GM18858 (cell line): ENCODE measurements around the gene MRPS24.

Experiments used
- ATAC-seq: cut with Tn5 transposase; IDR thresholded peaks from one replicate; pipeline ENCODE4 v1.9.1; 2021; ENCODE audit not compliant: unreplicated experiment

Gene MRPS24

DNA sequence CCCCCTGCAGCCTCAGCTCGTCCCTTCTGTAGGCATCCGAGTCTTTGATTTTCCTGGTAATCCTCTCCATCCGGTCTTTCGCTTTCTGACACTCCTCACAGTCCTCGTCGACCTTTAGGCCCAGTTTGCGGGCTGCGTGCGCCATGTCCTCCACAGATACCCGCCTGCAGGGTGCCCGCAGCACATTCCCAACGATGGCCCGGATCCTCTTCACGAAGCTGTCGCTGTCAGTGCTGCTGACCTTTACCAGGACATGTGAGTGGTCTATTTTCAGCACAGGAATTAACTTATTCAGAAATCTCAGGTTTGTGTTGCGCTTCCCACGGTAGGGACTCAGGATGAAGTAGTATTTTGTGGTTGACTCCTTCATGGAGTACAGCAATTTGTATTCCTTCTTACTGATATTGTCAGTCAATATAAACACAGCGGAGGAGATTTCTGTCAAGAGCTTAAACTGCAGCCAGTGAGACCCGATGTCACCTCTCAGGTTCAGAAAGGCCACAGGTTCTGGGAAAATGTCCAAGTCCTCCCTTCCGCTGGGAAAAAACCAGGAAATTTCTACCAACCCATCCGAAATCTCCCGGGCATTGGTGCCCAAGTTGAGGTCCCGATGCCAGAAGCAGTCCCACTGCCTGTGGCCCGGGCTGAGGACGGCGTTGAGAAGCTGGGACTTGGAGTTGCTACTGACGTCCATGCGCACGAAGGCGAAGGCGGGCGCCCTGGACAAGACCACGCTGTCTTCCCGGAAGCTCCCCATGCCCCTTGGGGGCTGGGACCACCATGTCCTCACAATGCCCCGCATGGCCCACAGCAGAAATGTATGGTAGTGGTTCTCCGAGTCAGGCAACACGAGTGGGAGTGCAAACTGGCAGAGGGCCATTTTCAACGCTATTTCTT lies 8.9 kb upstream of the MRPS24 start:
- no peak for ATAC-seq

- no peak for ATAC-seq
These were observed 7.8 kb upstream of the MRPS24 start for GRCh38 chr7:43876976-43877745.

DNA sequence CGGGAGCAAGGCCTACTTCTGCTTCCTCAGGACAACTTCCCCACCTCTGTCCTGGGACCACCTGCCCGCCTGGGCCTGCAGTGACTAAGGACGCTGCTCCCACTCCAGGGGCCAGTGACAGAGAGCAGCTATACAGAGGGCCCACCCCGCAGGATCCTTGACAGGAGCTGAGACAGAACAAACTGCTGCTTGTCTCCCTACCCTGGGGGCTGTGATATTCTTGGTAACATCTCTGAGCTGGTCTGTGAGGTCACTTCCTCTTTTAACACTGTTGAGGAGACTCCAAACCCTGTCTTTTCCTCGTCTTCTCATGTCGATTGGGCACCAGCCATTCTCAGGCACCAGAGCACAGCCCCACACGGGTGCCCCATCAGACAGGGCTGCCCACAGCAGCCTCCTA lies 6.9 kb upstream of the MRPS24 start:
- no peak for ATAC-seq

GRCh38 chr7:43873300-43873699 lies 4.0 kb upstream of the MRPS24 start:
- no peak for ATAC-seq

DNA sequence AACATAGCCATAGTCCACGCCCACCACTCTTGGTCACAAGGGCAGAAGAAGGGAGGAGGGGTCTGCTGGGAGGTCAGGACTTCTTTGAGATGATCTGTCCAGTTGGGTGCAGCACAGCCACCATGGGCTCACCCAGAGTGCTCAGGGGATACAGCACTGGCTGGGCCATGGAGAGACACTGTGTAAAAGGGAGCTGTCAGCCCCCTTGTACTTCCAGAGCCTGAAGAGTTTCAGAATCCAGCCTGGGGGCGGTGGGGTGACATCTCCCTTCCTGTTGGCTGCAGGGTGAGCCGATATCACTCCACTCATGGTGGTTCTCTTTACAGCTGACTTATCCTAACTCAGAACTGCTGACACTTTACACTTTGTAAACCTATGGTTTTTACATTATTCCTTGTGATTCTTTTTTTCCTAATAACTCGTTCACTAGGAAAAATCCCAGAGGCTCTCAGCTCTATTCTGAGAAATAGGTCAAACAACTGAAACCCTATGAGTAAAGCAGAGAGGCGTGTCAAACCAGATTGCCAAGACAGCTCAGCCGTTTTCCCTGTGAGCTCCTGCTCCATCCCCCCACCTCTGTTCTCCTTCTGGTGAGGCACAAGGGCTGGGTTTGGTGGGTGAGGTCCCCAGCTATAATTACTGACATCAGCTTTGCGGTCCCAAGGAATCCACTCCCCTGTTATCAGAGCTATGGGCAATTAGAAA lies 3.2 kb upstream of the MRPS24 start:
- ATAC-seq, result no peak

DNA sequence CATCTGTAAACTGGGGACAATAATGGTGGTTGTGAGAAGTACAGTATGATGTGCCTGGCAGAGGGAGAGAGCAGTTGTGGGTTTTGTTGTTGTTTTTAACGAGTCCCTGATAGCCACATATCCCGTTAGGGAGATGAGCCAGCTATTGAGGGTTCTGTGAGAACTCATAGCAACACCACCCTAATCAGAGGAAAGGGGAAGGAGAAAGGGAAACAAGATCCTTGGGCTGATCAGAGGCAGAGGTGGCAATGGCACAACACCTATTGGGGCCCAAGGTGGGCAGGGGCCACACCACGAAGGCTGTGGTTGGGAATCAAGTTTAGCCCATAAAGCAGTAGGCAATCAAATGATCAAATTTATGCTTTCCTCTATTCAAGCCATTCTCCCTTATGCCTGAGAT lies 1.7 kb upstream of the MRPS24 start:
- ATAC-seq, result no peak

DNA sequence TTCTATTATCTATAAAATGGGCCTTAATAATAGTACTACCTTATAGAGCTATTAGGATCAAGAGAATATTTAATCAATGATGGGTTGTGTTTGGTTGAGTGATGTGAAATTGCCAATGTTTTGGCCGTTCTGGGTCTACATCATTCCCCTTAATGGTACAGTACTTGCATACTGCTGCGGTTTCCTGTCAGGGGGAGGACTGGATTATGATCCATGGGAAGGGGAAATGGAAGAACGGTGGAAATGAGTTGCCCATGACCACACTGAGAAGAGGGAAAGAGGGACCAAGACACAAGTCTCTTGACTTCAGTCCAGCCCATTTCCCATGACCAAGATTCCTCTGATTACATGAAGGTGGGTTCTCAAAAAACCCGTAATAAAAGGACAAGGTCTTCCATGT lies 999 bp upstream of the MRPS24 start:
- no peak for ATAC-seq

DNA sequence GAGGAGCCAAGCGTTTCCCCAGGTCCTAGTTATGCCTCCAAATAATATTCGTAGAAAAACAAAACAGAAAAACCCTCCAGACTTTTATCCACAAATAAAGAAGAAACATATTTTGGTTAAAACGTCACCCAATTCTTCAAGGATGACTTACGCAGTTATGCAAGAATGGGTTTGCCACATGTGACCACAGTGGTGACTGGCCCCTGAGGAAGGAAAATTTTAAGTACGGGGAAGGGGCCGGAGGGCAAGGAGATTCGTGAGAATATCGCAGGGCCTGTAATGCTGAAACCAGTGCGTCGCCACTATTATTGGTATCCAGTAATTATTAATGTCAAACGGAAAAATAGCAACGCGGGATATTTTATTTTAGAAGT lies 537 bp upstream of the MRPS24 start:
- ATAC-seq, result peak; percentile 8

DNA sequence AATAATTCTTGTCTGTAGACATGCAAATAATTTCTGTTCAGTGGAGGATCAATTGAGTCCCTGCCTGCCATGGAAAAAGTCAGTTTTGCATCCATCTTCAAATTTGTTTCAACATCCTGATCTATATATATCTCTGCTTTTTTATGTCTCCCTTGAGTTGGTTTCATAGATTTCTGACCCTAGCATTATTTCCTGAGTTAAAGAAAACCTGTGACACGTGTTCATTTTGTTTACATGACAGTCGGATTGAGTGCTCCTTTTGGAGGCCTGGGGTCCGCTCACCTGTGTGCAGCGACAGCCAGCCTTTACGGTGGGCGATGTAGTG lies 674 bp downstream of the MRPS24 start:
- no peak for ATAC-seq

GRCh38 chr7:43868181-43868580 lies 1.1 kb downstream of the MRPS24 start:
- no peak for ATAC-seq

DNA sequence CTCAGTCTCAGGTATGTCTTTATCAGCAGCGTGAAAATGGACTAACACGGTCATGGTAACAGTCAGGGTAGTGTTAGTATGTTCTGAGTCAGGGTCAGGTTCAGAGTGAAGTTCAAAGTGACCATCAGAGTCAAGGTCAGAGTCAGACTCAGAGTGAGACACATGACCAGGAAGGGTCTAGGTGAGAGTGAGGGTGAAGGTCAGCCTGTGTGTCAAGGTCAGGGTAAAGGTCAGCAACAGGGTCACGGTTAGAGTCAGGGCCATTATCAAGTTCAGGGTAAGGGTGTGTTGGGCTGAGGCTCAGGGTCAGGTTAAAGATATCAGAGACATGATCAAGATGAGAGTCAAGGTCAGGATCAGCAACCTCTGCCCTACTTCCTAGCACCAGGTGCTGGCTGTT lies 4.0 kb downstream of the MRPS24 start:
- ATAC-seq, result no peak

DNA sequence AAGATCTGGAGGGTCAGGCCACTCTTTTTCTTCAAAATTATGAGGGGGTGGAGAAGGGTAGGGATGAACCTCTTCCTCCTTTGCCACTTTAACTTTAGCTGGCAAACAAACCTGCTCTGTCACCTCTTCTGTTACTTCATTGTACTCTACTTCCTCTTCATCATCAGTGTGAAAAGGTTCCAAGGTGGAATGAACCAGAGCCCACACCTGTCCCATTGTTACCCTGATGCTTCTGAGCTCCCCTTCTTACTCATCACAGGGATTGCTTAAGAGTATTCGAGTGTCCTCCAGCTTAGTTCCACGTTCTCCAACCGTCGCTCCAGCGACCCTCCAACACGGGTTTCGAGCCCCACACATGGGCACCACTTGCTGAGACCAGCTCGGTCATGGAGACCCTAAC lies 5.2 kb downstream of the MRPS24 start:
- no peak for ATAC-seq

DNA sequence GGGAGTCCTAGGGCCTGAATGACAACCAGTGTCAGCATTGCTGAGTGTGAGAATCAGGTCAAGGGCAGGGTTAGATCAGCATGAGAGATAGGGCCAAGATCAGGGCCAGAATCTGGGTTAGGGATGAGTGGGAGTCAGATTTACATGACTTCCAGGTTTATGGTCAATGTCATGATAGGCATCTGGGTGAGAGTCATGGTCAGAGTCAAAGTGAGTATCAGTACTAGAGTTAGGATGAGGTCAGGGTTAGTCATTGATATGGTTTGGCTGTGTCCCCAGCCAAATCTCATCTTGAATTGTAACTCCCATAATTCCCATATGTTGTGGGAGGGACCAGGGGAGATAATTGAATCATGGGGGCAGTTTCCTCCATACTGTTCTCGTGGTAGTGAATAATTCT lies 12.3 kb downstream of the MRPS24 start:
- ATAC-seq, result no peak

DNA sequence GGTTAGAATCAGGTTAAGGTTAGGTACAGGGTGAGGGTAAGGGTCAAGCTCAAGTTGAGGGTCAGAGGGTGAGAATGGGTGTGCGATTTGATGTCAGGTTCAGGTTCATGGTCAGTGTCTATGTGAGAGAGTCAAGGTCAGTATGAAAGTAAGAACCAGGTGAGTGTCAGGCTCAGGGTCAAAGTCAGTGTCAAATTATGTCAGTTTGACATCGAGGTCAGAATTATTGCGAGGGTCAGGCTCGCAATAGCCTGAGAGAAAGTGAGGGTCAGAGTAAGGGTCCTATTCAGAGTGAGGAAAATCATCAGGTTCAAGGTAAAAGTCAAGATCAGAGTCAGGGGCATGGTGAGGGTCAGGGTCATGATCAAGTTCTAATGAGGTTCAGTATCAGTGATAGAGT lies 13.0 kb downstream of the MRPS24 start:
- no peak for ATAC-seq

- no peak for ATAC-seq
These were observed 14.1 kb downstream of the MRPS24 start for GRCh38 chr7:43855176-43855575.

- ATAC-seq, result no peak
These were observed 17.5 kb downstream of the MRPS24 start for GRCh38 chr7:43851805-43852204.

GRCh38 chr7:43850348-43851116 lies 18.8 kb downstream of the MRPS24 start:
- ATAC-seq, result no peak

- ATAC-seq, result no peak
These were observed 20.3 kb downstream of the MRPS24 start for GRCh38 chr7:43849047-43849446.

DNA sequence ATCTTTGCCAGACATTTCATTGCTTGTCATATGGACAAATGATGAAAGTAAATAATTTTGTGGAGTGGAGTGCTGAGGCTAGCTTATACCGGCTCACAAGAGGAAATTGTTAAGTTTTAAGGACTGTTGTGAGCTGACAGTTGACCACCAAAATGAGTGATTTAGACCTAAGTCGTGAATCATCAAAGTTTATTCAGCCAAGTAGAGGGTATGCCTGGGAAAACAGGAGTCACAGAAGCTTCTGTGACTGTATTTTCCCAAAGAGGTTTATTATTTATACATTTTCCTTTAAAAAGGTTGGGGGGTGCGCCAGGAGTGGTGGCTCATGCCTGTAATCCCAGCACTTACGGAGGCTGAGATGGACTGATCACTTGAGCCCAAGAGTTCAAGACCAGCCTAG lies 21.8 kb downstream of the MRPS24 start:
- ATAC-seq, result no peak

DNA sequence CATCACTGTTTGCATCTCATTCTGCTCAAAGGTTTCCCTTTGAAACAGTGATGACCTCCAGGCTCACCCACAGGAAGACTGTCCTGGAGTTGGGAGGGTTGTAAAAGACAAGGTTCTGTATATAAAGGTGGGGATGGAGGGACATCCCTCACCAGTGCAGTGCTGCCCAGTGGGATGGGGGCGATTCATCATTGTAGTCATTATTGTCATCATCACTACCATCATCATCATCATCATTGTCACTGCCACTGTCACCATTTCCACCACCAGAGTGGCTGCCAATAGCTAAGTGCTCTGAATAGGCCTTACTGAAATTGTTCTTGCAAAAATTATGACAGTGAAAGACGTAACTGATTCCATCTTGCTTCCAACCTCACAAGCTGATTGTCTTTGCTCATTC lies 24.7 kb downstream of the MRPS24 start:
- no peak for ATAC-seq

GRCh38 chr7:43844257-43844656 lies 25.1 kb downstream of the MRPS24 start:
- ATAC-seq, result no peak
